CD4-positive, alpha-beta T cell (primary cell): ENCODE measurements around the gene ANKS1B. TPM values are rescaled to one million over a fixed set of nuclear protein-coding genes. Genes with fewer than 3 reads are reported as not detected.

Source experiments
- ATAC-seq: fragments of 200-7000 bp; cut with Tn5 transposase; one replicate; pipeline ENCODE4 v1.10.0; 2022; ENCODE audit warnings: mild to moderate bottlenecking; ENCODE audit not compliant: poor library complexity
- CTCF ChIA-PET: fragments of 350-600 bp; sonication (Branson Sonifier 250); formaldehyde crosslinking; loops from one replicate; lab custom pipeline; 2021; ENCODE audit warnings: antibody characterized with exemption, inconsistent platforms; lab: Charles Lee
- POLR2A ChIA-PET: fragments of 350-600 bp; sonication (Branson Sonifier 250); formaldehyde crosslinking; loops from one replicate; lab custom pipeline; 2021; ENCODE audit warnings: antibody characterized with exemption, inconsistent platforms; lab: Charles Lee
- DNase-seq, 14 experiments: peaks; one replicate each; pipeline ENCODE4 v3.0.0-alpha.2; 2013 to 2020; ENCODE audit warnings: mixed read lengths in 2 of 14
- H3K27ac ChIP-seq, 2 donors: one replicate each; pipeline versions ENCODE4 v1.5.1 to v1.7.0; 2013; ENCODE audit warnings: low read length in 2 of 2, low read depth in 1 of 2, mild to moderate bottlenecking in 1 of 2
- H3K27me3 ChIP-seq, 2 experiments: 1 replicate in 1 of 2; 2 replicates in 1 of 2; pipeline versions ENCODE4 v1.6.1 to v1.7.0; 2013; ENCODE audit warnings: low read length in 2 of 2, control low read depth in 1 of 2, mild to moderate bottlenecking in 1 of 2, moderate library complexity in 1 of 2; ENCODE audit not compliant: insufficient read depth in 2 of 2, control insufficient read depth in 1 of 2
- H3K36me3 ChIP-seq: one replicate; pipeline ENCODE4 v1.6.1; 2013; ENCODE audit warnings: low read length, control low read depth; ENCODE audit not compliant: insufficient read depth
- H3K4me1 ChIP-seq: one replicate; pipeline ENCODE4 v1.6.1; 2013; ENCODE audit warnings: low read length, control low read depth; ENCODE audit not compliant: insufficient read depth
- H3K4me3 ChIP-seq: one replicate; pipeline ENCODE4 v1.5.1; 2013; ENCODE audit warnings: mild to moderate bottlenecking, low read length, moderate library complexity
- H3K9me3 ChIP-seq, 2 experiments: 1 replicate in 1 of 2; 2 replicates in 1 of 2; pipeline versions ENCODE4 v1.6.1 to v1.7.0; 2013; ENCODE audit warnings: low read length in 2 of 2, mild to moderate bottlenecking in 2 of 2, control low read depth in 1 of 2, moderate library complexity in 1 of 2; ENCODE audit not compliant: control insufficient read depth in 1 of 2, insufficient read depth in 1 of 2
- H3K27ac Mint-ChIP-seq: one replicate; pipeline ENCODE4 v1.8.0; 2020; ENCODE audit warnings: mixed read lengths
- H3K27me3 Mint-ChIP-seq: one replicate; pipeline ENCODE4 v1.8.0; 2021; ENCODE audit warnings: mixed read lengths
- H3K36me3 Mint-ChIP-seq: one replicate; pipeline ENCODE4 v1.8.0; 2021; ENCODE audit warnings: low read depth, mixed read lengths
- H3K4me1 Mint-ChIP-seq: one replicate; pipeline ENCODE4 v1.8.0; 2021; ENCODE audit warnings: low read depth, mixed read lengths
- H3K4me3 Mint-ChIP-seq: one replicate; pipeline ENCODE4 v1.8.0; 2020; ENCODE audit warnings: mild to moderate bottlenecking, mixed read lengths
- H3K9me3 Mint-ChIP-seq: one replicate; pipeline ENCODE4 v1.8.0; 2020; ENCODE audit warnings: mixed read lengths
- CTCF ChIP-seq: fragments of 200-600 bp; IDR thresholded peaks from one replicate; pipeline ENCODE4 v1.8.0; 2022; ENCODE audit warnings: antibody characterized with exemption, mild to moderate bottlenecking
- intact Hi-C, 2 experiments: fragments of 100-400 bp; cut with DNase I in 1 of 2; cut with micrococcal nuclease in 1 of 2; formaldehyde crosslinking; loops; one replicate each; pipeline versions ENCODE4 v1.15.1 to v1.9.0; 2023 to 2025; cut with DNase I, micrococcal nuclease
- total RNA-seq, 174 experiments: library from RNA in 2 of 174; stranded (reverse) in 2 of 174; gene quantifications; one replicate each; pipeline ENCODE4 v1.2.3 and lab custom pipeline; 2021 to 2026

Gene ANKS1B
- total RNA-seq, 2 experiments from 2014 or later, result 0.16 to 1.1 TPM

- Mint-ChIP-seq H3K4me3 (no peak overlapping the region), H3K27ac (no peak overlapping the region), H3K4me1 (no peaks in the 10 kb centered on the region), H3K9me3 (no peaks in the 10 kb centered on the region), H3K36me3 (no peaks in the 10 kb centered on the region), H3K27me3 (peaks cover 30% of the 10 kb centered on the region)
- Histone ChIP-seq H3K36me3 (no peaks in the 10 kb centered on the region), H3K27me3 (peaks cover 0 to 6% of the 10 kb centered on the region in 2 experiments), H3K9me3 (no peaks in the 10 kb centered on the region), H3K4me1 (no peaks in the 10 kb centered on the region), H3K27ac (no peak overlapping the region), H3K4me3 (no peak overlapping the region)
- DNase-seq (no peak), ATAC-seq (no peak)
- TF ChIP-seq CTCF, result no peak
- CTCF ChIA-PET, result no interaction called here
- intact Hi-C loops, result no loop called here
- POLR2A ChIA-PET, result no interaction called here
Observed at GRCh38 chr12:99975321-99975720, 9.4 kb downstream of the ANKS1B start.

- Mint-ChIP-seq H3K27me3 (peaks cover 22% of the 10 kb centered on the region), H3K4me1 (no peaks in the 10 kb centered on the region), H3K9me3 (no peaks in the 10 kb centered on the region), H3K36me3 (no peaks in the 10 kb centered on the region), H3K27ac (no peak overlapping the region), H3K4me3 (no peak overlapping the region)
- ChIA-PET CTCF (no interaction called here), POLR2A (no interaction called here)
- DNase-seq (no peak), ATAC-seq (no peak)
- Histone ChIP-seq H3K4me3 (no peak overlapping the region), H3K27me3 (no peaks in the 10 kb centered on the region), H3K36me3 (no peaks in the 10 kb centered on the region), H3K27ac (no peak overlapping the region), H3K4me1 (no peaks in the 10 kb centered on the region), H3K9me3 (no peaks in the 10 kb centered on the region)
- intact Hi-C loops, result no loop called here
- no peak for TF ChIP-seq CTCF
Observed at GRCh38 chr12:99974146-99974545, 10.6 kb downstream of the ANKS1B start.

- TF ChIP-seq CTCF, result no peak
- H3K36me3 Mint-ChIP-seq, result no peaks in the 10 kb centered on the region
- Histone ChIP-seq H3K27me3 (no peaks in the 10 kb centered on the region), H3K9me3 (peaks cover 0 to 5% of the 10 kb centered on the region in 2 experiments), H3K4me3 (no peak overlapping the region), H3K4me1 (no peaks in the 10 kb centered on the region), H3K36me3 (no peaks in the 10 kb centered on the region), H3K27ac (no peak overlapping the region)
- intact Hi-C loops, result no loop called here
- H3K4me3 Mint-ChIP-seq, result no peak overlapping the region
- ChIA-PET CTCF (no interaction called here), POLR2A (no interaction called here)
- DNase-seq (no peak), ATAC-seq (no peak)
- no peaks in the 10 kb centered on the region for H3K9me3 Mint-ChIP-seq
- no peaks in the 10 kb centered on the region for H3K4me1 Mint-ChIP-seq
- H3K27ac Mint-ChIP-seq, result no peak overlapping the region
- peaks cover 9% of the 10 kb centered on the region for H3K27me3 Mint-ChIP-seq
Observed at GRCh38 chr12:99966429-99966828, 18.3 kb downstream of the ANKS1B start.
